ENCODE results near the gene ARHGEF28.

ARHGEF28 gene

GRCh38 chr5:73822278-73822988 is 196.4 kb downstream of the ARHGEF28 start:
- DNase-seq: no peak

- DNase-seq: no peak
These were observed 197.0 kb downstream of the ARHGEF28 start for GRCh38 chr5:73822989-73823339.

- DNase-seq: no peak
These were observed 197.5 kb downstream of the ARHGEF28 start for GRCh38 chr5:73823508-73823925.

GRCh38 chr5:73825199-73825598 is 199.2 kb downstream of the ARHGEF28 start:
- DNase-seq: no peak

- no peak for DNase-seq
These were observed 199.7 kb downstream of the ARHGEF28 start for GRCh38 chr5:73825736-73826135.

GRCh38 chr5:73826301-73827105 is 200.5 kb downstream of the ARHGEF28 start:
- peak; percentile 11 for DNase-seq

- DNase-seq: no peak
These were observed 201.1 kb downstream of the ARHGEF28 start for GRCh38 chr5:73827106-73827450.

GRCh38 chr5:73828465-73828864 is 202.5 kb downstream of the ARHGEF28 start:
- DNase-seq: no peak

GRCh38 chr5:73830646-73831045 is 204.7 kb downstream of the ARHGEF28 start:
- DNase-seq: no peak

- no peak for DNase-seq
These were observed 205.1 kb downstream of the ARHGEF28 start for GRCh38 chr5:73831066-73831465.

GRCh38 chr5:73834693-73835092 is 208.7 kb downstream of the ARHGEF28 start:
- no peak for DNase-seq

- no peak for DNase-seq
These were observed 209.7 kb downstream of the ARHGEF28 start for GRCh38 chr5:73835726-73836125.

GRCh38 chr5:73836607-73837006 is 210.6 kb downstream of the ARHGEF28 start:
- DNase-seq: no peak

GRCh38 chr5:73838901-73839300 is 212.9 kb downstream of the ARHGEF28 start:
- no peak for DNase-seq

- DNase-seq: no peak
These were observed 215.6 kb downstream of the ARHGEF28 start for GRCh38 chr5:73841641-73842040.

GRCh38 chr5:73844165-73844564 is 218.2 kb downstream of the ARHGEF28 start:
- DNase-seq: no peak

- no peak for DNase-seq
These were observed 225.6 kb downstream of the ARHGEF28 start for GRCh38 chr5:73851471-73852181.

- peak; percentile 11 for DNase-seq
These were observed 227.1 kb downstream of the ARHGEF28 start for GRCh38 chr5:73853091-73853490.

GRCh38 chr5:73856997-73857396 is 231.0 kb downstream of the ARHGEF28 start:
- no peak for DNase-seq

- DNase-seq: no peak
These were observed 231.4 kb downstream of the ARHGEF28 start for GRCh38 chr5:73857446-73857845.

GRCh38 chr5:73858054-73858453 is 232.1 kb downstream of the ARHGEF28 start:
- DNase-seq: no peak

- DNase-seq: no peak
These were observed 232.8 kb downstream of the ARHGEF28 start for GRCh38 chr5:73858776-73859175.

- DNase-seq: no peak
These were observed 233.7 kb downstream of the ARHGEF28 start for GRCh38 chr5:73859696-73860095.

All from T1000 (cell line).